ENCODE results near the gene SIAH3.
"Not testable (repeated sequence)": the region's sequence is repeated elsewhere in the genome, so short reads cannot be mapped to it uniquely, and the experiment has no call there.

SIAH3 gene

GRCh38 chr13:45875951-45876350, 24.4 kb upstream of the SIAH3 start (continued):
- TF ChIP-seq CSRNP3 (CRISPR knock-in tag; IDR thresholded peaks at IDR 0.05): no peak
- TF ChIP-seq ZC3H10 (CRISPR knock-in tag; IDR thresholded peaks at IDR 0.05): no peak
- no peak for TF ChIP-seq ZNF565 (CRISPR knock-in tag; conservative IDR thresholded peaks at IDR 0.05; ENCODE audit: low read depth)
- TF ChIP-seq TOX (CRISPR knock-in tag; IDR thresholded peaks at IDR 0.05; ENCODE audit: borderline replicate concordance): no peak
- TF ChIP-seq RARB (CRISPR knock-in tag; IDR thresholded peaks at IDR 0.05): no peak
- TF ChIP-seq ESRRG (CRISPR knock-in tag; IDR thresholded peaks at IDR 0.05): no peak
- no peak for TF ChIP-seq ZNF8 (CRISPR knock-in tag; IDR thresholded peaks at IDR 0.05)
- no peak for TF ChIP-seq CSDC2 (CRISPR knock-in tag; IDR thresholded peaks at IDR 0.05)
- no peak for TF ChIP-seq ZNF70 (CRISPR knock-in tag; IDR thresholded peaks at IDR 0.05)

- TF ChIP-seq ZNF8 (CRISPR knock-in tag; IDR thresholded peaks at IDR 0.05) (no peak), OSR1 (CRISPR knock-in tag; IDR thresholded peaks at IDR 0.05) (no peak), ZFP3 (CRISPR knock-in tag; IDR thresholded peaks at IDR 0.05) (no peak), CSDC2 (CRISPR knock-in tag; IDR thresholded peaks at IDR 0.05) (no peak), RARB (CRISPR knock-in tag; IDR thresholded peaks at IDR 0.05) (no peak), ISL1 (CRISPR knock-in tag; IDR thresholded peaks at IDR 0.05) (no peak), TCF4 (CRISPR knock-in tag; IDR thresholded peaks at IDR 0.05; ENCODE audit: borderline replicate concordance) (no peak)
- TF ChIP-seq, protein P1, sequence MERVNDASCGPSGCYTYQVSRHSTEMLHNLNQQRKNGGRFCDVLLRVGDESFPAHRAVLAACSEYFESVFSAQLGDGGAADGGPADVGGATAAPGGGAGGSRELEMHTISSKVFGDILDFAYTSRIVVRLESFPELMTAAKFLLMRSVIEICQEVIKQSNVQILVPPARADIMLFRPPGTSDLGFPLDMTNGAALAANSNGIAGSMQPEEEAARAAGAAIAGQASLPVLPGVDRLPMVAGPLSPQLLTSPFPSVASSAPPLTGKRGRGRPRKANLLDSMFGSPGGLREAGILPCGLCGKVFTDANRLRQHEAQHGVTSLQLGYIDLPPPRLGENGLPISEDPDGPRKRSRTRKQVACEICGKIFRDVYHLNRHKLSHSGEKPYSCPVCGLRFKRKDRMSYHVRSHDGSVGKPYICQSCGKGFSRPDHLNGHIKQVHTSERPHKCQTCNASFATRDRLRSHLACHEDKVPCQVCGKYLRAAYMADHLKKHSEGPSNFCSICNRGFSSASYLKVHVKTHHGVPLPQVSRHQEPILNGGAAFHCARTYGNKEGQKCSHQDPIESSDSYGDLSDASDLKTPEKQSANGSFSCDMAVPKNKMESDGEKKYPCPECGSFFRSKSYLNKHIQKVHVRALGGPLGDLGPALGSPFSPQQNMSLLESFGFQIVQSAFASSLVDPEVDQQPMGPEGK (CRISPR knock-in tag; IDR thresholded peaks at IDR 0.05; ENCODE audit: borderline replicate concordance): no peak
- TF ChIP-seq, protein P2, sequence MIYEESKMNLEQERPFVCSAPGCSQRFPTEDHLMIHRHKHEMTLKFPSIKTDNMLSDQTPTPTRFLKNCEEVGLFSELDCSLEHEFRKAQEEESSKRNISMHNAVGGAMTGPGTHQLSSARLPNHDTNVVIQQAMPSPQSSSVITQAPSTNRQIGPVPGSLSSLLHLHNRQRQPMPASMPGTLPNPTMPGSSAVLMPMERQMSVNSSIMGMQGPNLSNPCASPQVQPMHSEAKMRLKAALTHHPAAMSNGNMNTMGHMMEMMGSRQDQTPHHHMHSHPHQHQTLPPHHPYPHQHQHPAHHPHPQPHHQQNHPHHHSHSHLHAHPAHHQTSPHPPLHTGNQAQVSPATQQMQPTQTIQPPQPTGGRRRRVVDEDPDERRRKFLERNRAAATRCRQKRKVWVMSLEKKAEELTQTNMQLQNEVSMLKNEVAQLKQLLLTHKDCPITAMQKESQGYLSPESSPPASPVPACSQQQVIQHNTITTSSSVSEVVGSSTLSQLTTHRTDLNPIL (CRISPR knock-in tag; IDR thresholded peaks at IDR 0.05; ENCODE audit: low read depth): no peak
- ATAC-seq: peak; percentile 87
Measured at GRCh38 chr13:45873491-45874325, 22.2 kb upstream of the SIAH3 start.

- peak; percentile 73; the same call in 1 of the 2 replicates for TF ChIP-seq TCF4 (CRISPR knock-in tag; IDR thresholded peaks at IDR 0.05; ENCODE audit: borderline replicate concordance)
- TF ChIP-seq ZFP30 (CRISPR knock-in tag; IDR thresholded peaks at IDR 0.05): no peak
- ATAC-seq: peak; percentile 34
Measured at GRCh38 chr13:45872566-45872965, 21.0 kb upstream of the SIAH3 start.

GRCh38 chr13:45871201-45871600, 19.6 kb upstream of the SIAH3 start:
- ATAC-seq: not testable (repeated sequence)

DNA sequence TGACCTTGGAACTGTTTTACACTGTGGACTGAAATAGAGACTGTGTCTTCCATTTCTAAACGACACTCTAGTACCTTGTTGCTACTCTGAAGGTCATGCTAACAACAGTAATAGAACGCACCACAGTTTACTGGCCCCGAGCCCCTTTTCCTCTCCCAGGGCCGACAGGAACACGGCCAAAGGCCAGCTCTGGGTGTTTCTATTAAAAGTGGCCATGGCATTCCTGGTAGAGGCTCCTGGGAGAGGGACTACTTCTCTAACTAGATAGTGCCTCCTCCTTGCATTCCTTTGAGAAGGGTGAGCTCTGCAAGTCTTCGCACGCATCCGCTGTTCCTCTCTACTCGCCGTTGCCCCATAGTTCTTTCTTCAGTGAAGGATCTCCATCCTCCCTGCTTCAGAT, 18.7 kb upstream of the SIAH3 start:
- no peak for ATAC-seq
- no peak for TF ChIP-seq TSHZ2 (CRISPR knock-in tag; IDR thresholded peaks at IDR 0.05)
- no peak for TF ChIP-seq TOX (CRISPR knock-in tag; IDR thresholded peaks at IDR 0.05; ENCODE audit: borderline replicate concordance)
- no peak for TF ChIP-seq CSDC2 (CRISPR knock-in tag; IDR thresholded peaks at IDR 0.05)
- TF ChIP-seq, protein P3, sequence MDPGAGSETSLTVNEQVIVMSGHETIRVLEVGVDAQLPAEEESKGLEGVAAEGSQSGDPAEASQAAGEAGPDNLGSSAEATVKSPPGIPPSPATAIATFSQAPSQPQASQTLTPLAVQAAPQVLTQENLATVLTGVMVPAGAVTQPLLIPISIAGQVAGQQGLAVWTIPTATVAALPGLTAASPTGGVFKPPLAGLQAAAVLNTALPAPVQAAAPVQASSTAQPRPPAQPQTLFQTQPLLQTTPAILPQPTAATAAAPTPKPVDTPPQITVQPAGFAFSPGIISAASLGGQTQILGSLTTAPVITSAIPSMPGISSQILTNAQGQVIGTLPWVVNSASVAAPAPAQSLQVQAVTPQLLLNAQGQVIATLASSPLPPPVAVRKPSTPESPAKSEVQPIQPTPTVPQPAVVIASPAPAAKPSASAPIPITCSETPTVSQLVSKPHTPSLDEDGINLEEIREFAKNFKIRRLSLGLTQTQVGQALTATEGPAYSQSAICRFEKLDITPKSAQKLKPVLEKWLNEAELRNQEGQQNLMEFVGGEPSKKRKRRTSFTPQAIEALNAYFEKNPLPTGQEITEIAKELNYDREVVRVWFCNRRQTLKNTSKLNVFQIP (CRISPR knock-in tag; IDR thresholded peaks at IDR 0.05; ENCODE audit: borderline replicate concordance, low read depth): no peak
